ENCODE results near the gene LRRN4CL. TPM values are rescaled to one million over a fixed set of nuclear protein-coding genes. Genes with fewer than 3 reads are reported as not detected.
A peak's percentile ranks its signal among the peaks of the same experiment; 100 is the strongest.

LRRN4CL gene
- total and polyA plus RNA-seq, 3 experiments from 2014 or later, result 0.11 to 0.22 TPM; not detected in 1

- Mint-ChIP-seq H3K4me1 (peaks cover 54 to 62% (median 61%) of the 10 kb centered on the region in 3 donors), H3K27ac (peak within 1 kb of the TSS; percentile 95 to 99 (median 98)), H3K36me3 (peaks cover 9 to 65% (median 19%) of the 10 kb centered on the region in 3 donors), H3K9me3 (no peaks in the 10 kb centered on the region), H3K27me3 (peaks cover 0 to 3% of the 10 kb centered on the region in 2 donors), H3K4me3 (peak within 1 kb of the TSS; percentile 92 to 99 (median 98))
- peak; percentile 98 to 99 (median 99) for DNase-seq
- H3K27ac ChIP-seq (ENCODE audit: low read depth, low read length), result peak within 1 kb of the TSS; percentile 90
- ChIA-PET CTCF (interaction anchor here (0.8 to 3.6 kb wide), 15 partner anchors 11 to 303 kb away, joined by 3 to 13 read pairs (median 6); partner anchors contain the start of genes EEF1G, LBHD1, POLR2G and SLC3A2), POLR2A (interaction anchor here (0.5 to 4.0 kb wide), 37 partner anchors 10 to 1590 kb away, joined by 3 to 70 read pairs (median 6); partner anchors contain the start of genes B3GAT3, BSCL2, C11orf98 and CSKMT)
- H3K36me3 ChIP-seq (ENCODE audit: insufficient read depth, low read length), result peaks cover 21% of the 10 kb centered on the region
- H3K27me3 ChIP-seq (ENCODE audit: insufficient read depth, low read length, poor library complexity, severe bottlenecking), result no peaks in the 10 kb centered on the region
- peaks cover 43% of the 10 kb centered on the region for H3K4me1 ChIP-seq (ENCODE audit: insufficient read depth, low read length)
- peak within 1 kb of the TSS; percentile 99 for H3K4me3 ChIP-seq (ENCODE audit: low read length)
- H3K9me3 ChIP-seq (ENCODE audit: low read length), result no peaks in the 10 kb centered on the region
Observed at GRCh38 chr11:62727165-62727871, 38.0 kb upstream of the LRRN4CL start, which contains the start of gene HNRNPUL2. Gene HNRNPUL2, minus strand, starts transcription at chr11:62727457. Its CDS starts 301 bp downstream, at chr11:62727156.

GRCh38 chr11:62726915-62727164 lies 37.5 kb upstream of the LRRN4CL start:
- Histone ChIP-seq H3K4me3 (ENCODE audit: low read length) (peak overlapping the region; percentile 99), H3K4me1 (ENCODE audit: insufficient read depth, low read length) (peaks cover 43% of the 10 kb centered on the region), H3K9me3 (ENCODE audit: low read length) (no peaks in the 10 kb centered on the region), H3K36me3 (ENCODE audit: insufficient read depth, low read length) (peaks cover 25% of the 10 kb centered on the region), H3K27ac (ENCODE audit: low read depth, low read length) (peak overlapping the region; percentile 90), H3K27me3 (ENCODE audit: insufficient read depth, low read length, poor library complexity, severe bottlenecking) (no peaks in the 10 kb centered on the region)
- H3K4me1 Mint-ChIP-seq, result peaks cover 58 to 67% (median 66%) of the 10 kb centered on the region in 3 donors
- ChIA-PET CTCF (interaction anchor here (1.0 to 3.6 kb wide), 12 partner anchors 10 to 302 kb away, joined by 3 to 13 read pairs (median 7); partner anchors contain the start of genes EEF1G, LBHD1, POLR2G and SLC3A2), POLR2A (interaction anchor here (0.6 to 4.0 kb wide), 34 partner anchors 10 to 1591 kb away, joined by 3 to 70 read pairs (median 6); partner anchors contain the start of genes B3GAT3, BSCL2, C11orf98 and CSKMT)
- H3K36me3 Mint-ChIP-seq, result peaks cover 9 to 69% (median 24%) of the 10 kb centered on the region in 3 donors
- H3K27ac Mint-ChIP-seq, result peak overlapping the region; percentile 88 to 99 (median 94)
- peak overlapping the region; percentile 92 to 99 (median 98) for H3K4me3 Mint-ChIP-seq
- no peaks in the 10 kb centered on the region for H3K9me3 Mint-ChIP-seq
- no peak for DNase-seq
- H3K27me3 Mint-ChIP-seq, result peaks cover 0 to 3% of the 10 kb centered on the region in 2 donors

GRCh38 chr11:62726156-62726914 lies 37.0 kb upstream of the LRRN4CL start:
- POLR2A ChIA-PET, result interaction anchor here (0.7 to 4.0 kb wide), 22 partner anchors 8 to 182 kb away, joined by 3 to 70 read pairs (median 6); partner anchors contain the start of genes BSCL2, C11orf98, CSKMT and GNG3
- Mint-ChIP-seq H3K4me1 (peaks cover 56 to 69% (median 68%) of the 10 kb centered on the region in 3 donors), H3K4me3 (peak overlapping the region; percentile 92 to 99 (median 98)), H3K27ac (peak overlapping the region; percentile 90 to 99 (median 94)), H3K9me3 (no peaks in the 10 kb centered on the region), H3K27me3 (peaks cover 0 to 3% of the 10 kb centered on the region in 2 donors), H3K36me3 (peaks cover 9 to 72% (median 26%) of the 10 kb centered on the region in 3 donors)
- Histone ChIP-seq H3K4me3 (ENCODE audit: low read length) (peak overlapping the region; percentile 63), H3K9me3 (ENCODE audit: low read length) (no peaks in the 10 kb centered on the region), H3K27ac (ENCODE audit: low read depth, low read length) (peak overlapping the region; percentile 90), H3K4me1 (ENCODE audit: insufficient read depth, low read length) (peaks cover 42% of the 10 kb centered on the region), H3K27me3 (ENCODE audit: insufficient read depth, low read length, poor library complexity, severe bottlenecking) (no peaks in the 10 kb centered on the region), H3K36me3 (ENCODE audit: insufficient read depth, low read length) (peaks cover 30% of the 10 kb centered on the region)
- CTCF ChIA-PET, result interaction anchor here (0.7 to 2.4 kb wide), 10 partner anchors 10 to 184 kb away, joined by 3 to 13 read pairs (median 6); partner anchors contain the start of genes SLC3A2, TMEM179B and ZBTB3
- peak in 1 of 5 donors; percentile 15 for DNase-seq

GRCh38 chr11:62725646-62726045 lies 36.3 kb upstream of the LRRN4CL start:
- Histone ChIP-seq H3K4me1 (ENCODE audit: insufficient read depth, low read length) (peaks cover 38% of the 10 kb centered on the region), H3K27ac (ENCODE audit: low read depth, low read length) (peak overlapping the region; percentile 90), H3K36me3 (ENCODE audit: insufficient read depth, low read length) (peaks cover 37% of the 10 kb centered on the region), H3K27me3 (ENCODE audit: insufficient read depth, low read length, poor library complexity, severe bottlenecking) (no peaks in the 10 kb centered on the region), H3K9me3 (ENCODE audit: low read length) (no peaks in the 10 kb centered on the region), H3K4me3 (ENCODE audit: low read length) (peak overlapping the region; percentile 63)
- POLR2A ChIA-PET, result interaction anchor here (2.3 to 3.9 kb wide), 4 partner anchors 16 to 129 kb away, joined by 17 to 42 read pairs (median 26); partner anchors contain the start of genes BSCL2, GNG3 and POLR2G
- Mint-ChIP-seq H3K27me3 (peaks cover 0 to 3% of the 10 kb centered on the region in 2 donors), H3K4me3 (peak overlapping the region; percentile 92 to 99 (median 98)), H3K36me3 (peaks cover 14 to 76% (median 31%) of the 10 kb centered on the region in 3 donors), H3K9me3 (no peaks in the 10 kb centered on the region), H3K27ac (peak overlapping the region; percentile 90 to 99 (median 94)), H3K4me1 (peaks cover 57 to 70% (median 69%) of the 10 kb centered on the region in 3 donors)
- DNase-seq, result no peak
- CTCF ChIA-PET, result interaction anchor here (0.7 to 2.4 kb wide), 4 partner anchors 28 to 156 kb away, joined by 3 to 9 read pairs (median 4); partner anchors contain the start of gene ZBTB3

- Mint-ChIP-seq H3K27ac (peak overlapping the region; percentile 44 to 97 (median 76)), H3K36me3 (peaks cover 24 to 87% (median 38%) of the 10 kb centered on the region in 3 donors), H3K27me3 (peaks cover 0 to 3% of the 10 kb centered on the region in 2 donors), H3K4me1 (peaks cover 55 to 70% (median 69%) of the 10 kb centered on the region in 3 donors), H3K9me3 (no peaks in the 10 kb centered on the region), H3K4me3 (peak overlapping the region; percentile 92 to 99 (median 98))
- no peaks in the 10 kb centered on the region for H3K9me3 ChIP-seq (ENCODE audit: low read length)
- H3K4me1 ChIP-seq (ENCODE audit: insufficient read depth, low read length), result peaks cover 32% of the 10 kb centered on the region
- CTCF ChIA-PET, result interaction anchor here (1.1 to 2.8 kb wide), 3 partner anchors 9 to 62 kb away, joined by 3 to 10 read pairs (median 3); partner anchors contain the start of genes BSCL2 and GNG3
- H3K27ac ChIP-seq (ENCODE audit: low read depth, low read length), result no peak overlapping the region
- POLR2A ChIA-PET, result interaction anchor here (0.7 to 1.7 kb wide), 3 partner anchors 62 to 739 kb away, joined by 3 to 4 read pairs (median 4); no protein-coding TSS in a partner anchor
- no peaks in the 10 kb centered on the region for H3K27me3 ChIP-seq (ENCODE audit: insufficient read depth, low read length, poor library complexity, severe bottlenecking)
- peaks cover 49% of the 10 kb centered on the region for H3K36me3 ChIP-seq (ENCODE audit: insufficient read depth, low read length)
- peak overlapping the region; percentile 63 for H3K4me3 ChIP-seq (ENCODE audit: low read length)
- DNase-seq, result no peak
Observed at GRCh38 chr11:62724171-62724570, 34.8 kb upstream of the LRRN4CL start.

- Mint-ChIP-seq H3K4me3 (peak overlapping the region in 1 of 7 donors; percentile 84), H3K27ac (peak overlapping the region in 4 of 8 donors; percentile 34 to 73 (median 70)), H3K4me1 (peaks cover 49 to 79% (median 66%) of the 10 kb centered on the region in 3 donors), H3K9me3 (no peaks in the 10 kb centered on the region), H3K36me3 (peaks cover 30 to 86% (median 45%) of the 10 kb centered on the region in 3 donors), H3K27me3 (no peaks in the 10 kb centered on the region)
- Histone ChIP-seq H3K4me3 (ENCODE audit: low read length) (no peak overlapping the region), H3K27ac (ENCODE audit: low read depth, low read length) (no peak overlapping the region), H3K9me3 (ENCODE audit: low read length) (no peaks in the 10 kb centered on the region), H3K4me1 (ENCODE audit: insufficient read depth, low read length) (peaks cover 32% of the 10 kb centered on the region), H3K27me3 (ENCODE audit: insufficient read depth, low read length, poor library complexity, severe bottlenecking) (no peaks in the 10 kb centered on the region), H3K36me3 (ENCODE audit: insufficient read depth, low read length) (peaks cover 63% of the 10 kb centered on the region)
- ChIA-PET CTCF (no interaction called here), POLR2A (no interaction called here)
- DNase-seq, result no peak
Observed at GRCh38 chr11:62721994-62722393, 32.7 kb upstream of the LRRN4CL start.

GRCh38 chr11:62719302-62719978 lies 30.1 kb upstream of the LRRN4CL start:
- H3K27ac ChIP-seq (ENCODE audit: low read depth, low read length), result no peak overlapping the region
- no peak overlapping the region for H3K4me3 ChIP-seq (ENCODE audit: low read length)
- no peaks in the 10 kb centered on the region for H3K27me3 ChIP-seq (ENCODE audit: insufficient read depth, low read length, poor library complexity, severe bottlenecking)
- Mint-ChIP-seq H3K4me1 (peaks cover 38 to 72% (median 50%) of the 10 kb centered on the region in 3 donors), H3K27me3 (no peaks in the 10 kb centered on the region), H3K4me3 (peak overlapping the region in 1 of 7 donors; percentile 21), H3K27ac (peak overlapping the region; percentile 26 to 86 (median 62)), H3K36me3 (peaks cover 29 to 96% (median 51%) of the 10 kb centered on the region in 3 donors), H3K9me3 (no peaks in the 10 kb centered on the region)
- peaks cover 16% of the 10 kb centered on the region for H3K4me1 ChIP-seq (ENCODE audit: insufficient read depth, low read length)
- POLR2A ChIA-PET, result no interaction called here
- no peaks in the 10 kb centered on the region for H3K9me3 ChIP-seq (ENCODE audit: low read length)
- peaks cover 87% of the 10 kb centered on the region for H3K36me3 ChIP-seq (ENCODE audit: insufficient read depth, low read length)
- DNase-seq, result no peak
- CTCF ChIA-PET, result interaction anchor here (1.3 kb wide), 1 partner anchor 10 kb away, joined by 3 read pairs; no protein-coding TSS in a partner anchor

All from CD8-positive, alpha-beta memory T cell (primary cell).